GM21619 (cell line): Measurements from ENCODE around the gene ANKRD17.
A peak's percentile ranks its signal among the peaks of the same experiment; 100 is the strongest.
"Not testable (repeated sequence)": the region's sequence is repeated elsewhere in the genome, so short reads cannot be mapped to it uniquely, and the experiment has no call there.

Experiments used
- ATAC-seq: cut with Tn5 transposase; IDR thresholded peaks from one replicate; pipeline ENCODE4 v1.9.1; 2021; ENCODE audit not compliant: unreplicated experiment

Gene ANKRD17

DNA sequence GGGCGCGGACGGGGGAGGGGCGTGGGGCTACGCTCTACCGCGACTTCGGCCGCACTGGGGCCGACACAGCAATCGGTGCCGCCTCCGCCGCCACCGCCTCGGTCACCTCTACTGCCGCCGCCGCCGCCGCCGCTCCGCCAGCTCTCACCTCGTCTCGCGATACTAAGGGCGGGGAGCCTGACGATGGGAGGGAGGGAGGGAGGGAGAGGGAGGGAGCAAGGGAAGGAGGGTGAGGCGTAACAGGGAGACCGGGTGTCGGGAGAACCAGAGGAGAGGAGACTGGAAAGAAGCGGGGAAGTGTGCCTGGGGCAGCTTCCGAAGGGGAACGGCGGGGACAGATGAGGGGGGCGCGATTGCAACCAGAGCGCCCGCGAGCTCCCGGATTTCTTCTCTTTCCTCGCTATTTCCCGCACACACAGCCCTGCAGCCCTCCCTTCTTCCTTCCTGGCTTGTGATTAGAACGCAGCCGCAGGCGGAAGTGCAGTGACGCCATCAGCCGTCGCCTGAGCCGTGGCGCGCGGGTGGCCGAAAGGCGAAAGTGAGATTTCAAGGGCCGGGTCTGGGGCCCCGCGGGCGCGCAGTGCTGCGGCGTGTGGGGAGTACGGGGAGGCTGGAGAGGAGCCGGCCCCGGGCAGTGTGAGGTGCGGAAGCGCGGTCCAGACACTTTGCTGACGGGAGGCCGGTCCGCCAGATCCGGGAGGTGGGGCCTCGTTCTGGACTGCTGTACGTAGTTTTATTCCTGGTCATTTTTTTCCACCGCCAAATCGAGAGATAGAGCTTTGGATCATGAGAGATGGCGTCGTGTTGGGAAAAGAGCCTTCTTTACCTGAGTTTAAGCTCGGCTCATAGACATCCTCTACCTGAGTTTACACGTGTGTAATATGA lies at the start of gene ANKRD17:
TSS of gene ANKRD17 (minus strand) at position 113 of the 885 bp plus-strand sequence. CDS start 130 bp downstream, outside the sequence.
- peak; percentile 73 for ATAC-seq

DNA sequence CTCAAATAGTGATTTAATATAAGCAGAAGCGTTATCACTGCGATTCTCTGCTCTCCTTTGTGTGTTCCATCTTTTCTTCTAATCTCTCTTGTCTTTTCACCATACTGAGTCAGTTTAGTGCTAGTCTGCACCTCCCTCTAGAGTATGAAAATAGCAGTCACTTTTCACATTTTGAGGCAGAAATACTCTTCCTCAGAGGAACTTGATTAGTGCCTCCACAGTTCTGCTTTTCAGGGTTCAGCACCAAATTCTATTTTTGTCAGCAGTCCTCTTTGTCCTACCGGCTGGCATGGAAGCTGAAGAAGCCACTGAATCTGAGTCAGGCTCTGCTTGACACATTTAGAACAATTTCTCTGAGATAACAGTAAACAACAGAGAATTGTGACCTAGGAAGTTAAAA lies 49.7 kb upstream of the ANKRD17 start:
- no peak for ATAC-seq

DNA sequence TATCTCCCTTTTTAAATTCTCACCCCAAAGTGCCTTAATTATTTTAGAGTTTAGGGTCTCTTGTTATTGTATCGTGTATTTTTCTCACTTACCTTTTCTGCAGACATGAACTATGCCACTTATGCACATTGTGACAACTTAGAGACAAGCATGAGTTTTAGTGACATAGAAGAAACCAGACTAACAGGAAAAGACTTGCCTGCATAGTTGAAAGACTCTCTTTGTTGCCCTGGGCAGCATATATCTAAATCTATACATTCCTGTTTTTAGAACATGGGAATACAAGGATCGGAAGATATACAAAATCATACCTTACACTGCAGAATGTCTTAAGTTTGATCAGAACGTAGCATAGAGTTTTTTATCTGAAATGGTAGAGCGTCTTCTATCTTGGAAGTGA lies 45.1 kb upstream of the ANKRD17 start:
- ATAC-seq: no peak

GRCh38 chr4:73299548-73300280 lies 41.1 kb upstream of the ANKRD17 start:
- ATAC-seq: no peak

GRCh38 chr4:73292661-73293060 lies 34.1 kb upstream of the ANKRD17 start:
- ATAC-seq: not testable (repeated sequence)

- ATAC-seq: no peak
Observed at GRCh38 chr4:73281982-73282381, 23.4 kb upstream of the ANKRD17 start.

GRCh38 chr4:73281396-73281795 lies 22.8 kb upstream of the ANKRD17 start:
- ATAC-seq: no peak

DNA sequence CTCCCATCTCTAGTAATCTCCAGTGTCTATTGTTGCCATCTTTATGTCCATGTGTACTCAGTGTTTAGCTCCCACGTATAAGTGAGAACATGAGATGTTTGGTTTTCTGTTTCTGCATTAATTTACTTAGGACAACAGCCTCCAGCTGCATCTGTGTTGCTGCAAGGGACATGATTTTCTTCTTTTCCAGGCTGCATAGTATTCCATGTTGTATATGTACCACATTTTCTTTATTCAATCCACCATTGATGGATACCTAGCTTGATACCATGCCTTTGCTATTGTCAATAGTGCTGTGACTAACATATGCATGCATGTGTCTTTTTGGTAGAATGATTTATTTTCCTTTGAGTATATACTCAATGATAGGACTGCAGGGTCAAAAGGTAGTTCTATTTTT lies 18.6 kb upstream of the ANKRD17 start:
- ATAC-seq: no peak

DNA sequence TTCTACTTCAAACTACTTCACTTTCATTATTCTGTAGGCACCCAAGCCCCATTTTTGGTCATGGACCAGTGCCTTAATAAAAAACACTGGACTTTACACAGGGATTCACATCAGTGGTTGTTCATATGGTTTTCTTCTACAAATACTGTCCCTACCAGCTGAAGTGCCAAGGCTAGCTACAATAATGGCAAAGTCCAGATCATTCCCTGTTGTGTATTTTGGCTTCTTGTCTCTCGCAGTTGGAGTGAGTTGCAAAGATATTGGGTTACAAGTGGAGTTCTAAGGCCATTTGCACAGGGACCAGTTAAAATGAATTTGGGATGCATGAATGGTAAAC lies 16.7 kb upstream of the ANKRD17 start:
- no peak for ATAC-seq

- ATAC-seq: no peak
Observed at GRCh38 chr4:73272816-73273215, 14.2 kb upstream of the ANKRD17 start.

- no peak for ATAC-seq
Observed at GRCh38 chr4:73267050-73267449, 8.5 kb upstream of the ANKRD17 start.

DNA sequence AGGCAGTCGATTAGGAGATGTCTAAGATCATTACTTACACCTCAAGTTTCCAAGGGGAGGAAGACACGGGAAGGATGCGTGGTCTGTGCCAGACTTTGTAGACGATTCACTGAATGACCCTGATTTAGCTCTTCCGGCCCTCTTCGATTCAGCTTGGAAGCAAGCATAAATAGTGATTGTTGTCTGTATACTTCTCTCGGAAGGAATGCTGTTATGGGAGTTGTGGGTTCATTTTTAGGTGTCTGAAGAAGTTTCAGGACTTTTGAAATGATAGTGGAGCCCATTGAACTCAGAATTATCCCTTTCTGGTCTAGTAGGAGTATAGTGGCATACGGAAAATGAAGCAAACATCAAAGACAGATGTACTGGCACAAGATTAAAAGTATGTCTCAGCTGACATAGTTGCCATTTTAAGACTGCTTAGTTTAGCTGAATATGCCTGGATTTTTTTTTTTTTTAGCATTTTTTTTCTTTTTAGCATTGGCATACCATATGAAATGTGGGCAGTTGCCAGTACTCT lies 1.0 kb upstream of the ANKRD17 start:
- no peak for ATAC-seq

DNA sequence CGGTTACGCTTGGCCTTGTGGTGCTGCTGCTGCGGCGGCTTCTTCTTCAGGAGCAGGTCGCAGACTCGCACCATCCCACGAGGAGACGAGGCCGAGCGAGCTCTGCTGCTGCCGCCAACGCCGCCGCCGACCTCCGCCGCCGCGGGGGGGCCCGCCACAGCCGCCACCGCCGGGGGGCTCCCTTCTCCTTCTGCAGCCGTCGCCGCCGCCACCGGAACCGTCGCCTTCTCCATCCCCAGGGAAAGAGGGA lies 237 bp downstream of the ANKRD17 start:
- ATAC-seq: peak; percentile 32

- peak; percentile 16 for ATAC-seq
Observed at GRCh38 chr4:73257651-73258435, 755 bp downstream of the ANKRD17 start.

DNA sequence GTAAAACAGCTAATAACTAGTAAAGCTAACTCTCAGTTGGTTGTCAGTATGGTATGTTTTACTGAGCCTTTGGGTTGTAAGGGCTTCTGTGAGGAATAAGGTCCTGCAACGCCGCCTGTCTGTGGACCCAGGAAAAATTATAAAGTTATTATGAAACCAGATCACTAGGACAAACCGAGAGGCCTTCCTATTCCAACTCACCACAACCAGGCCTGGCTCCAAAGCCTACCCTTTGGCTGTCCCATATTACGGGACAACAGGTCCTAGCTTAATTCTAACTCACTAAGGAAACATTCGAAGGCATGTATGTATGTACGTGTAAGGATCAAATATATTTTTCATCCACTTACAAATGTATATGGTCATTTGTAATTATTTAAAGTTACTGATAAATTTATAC lies 1.4 kb downstream of the ANKRD17 start:
- ATAC-seq: peak; percentile 23

GRCh38 chr4:73255847-73256246 lies 2.8 kb downstream of the ANKRD17 start:
- ATAC-seq: not testable (repeated sequence)

DNA sequence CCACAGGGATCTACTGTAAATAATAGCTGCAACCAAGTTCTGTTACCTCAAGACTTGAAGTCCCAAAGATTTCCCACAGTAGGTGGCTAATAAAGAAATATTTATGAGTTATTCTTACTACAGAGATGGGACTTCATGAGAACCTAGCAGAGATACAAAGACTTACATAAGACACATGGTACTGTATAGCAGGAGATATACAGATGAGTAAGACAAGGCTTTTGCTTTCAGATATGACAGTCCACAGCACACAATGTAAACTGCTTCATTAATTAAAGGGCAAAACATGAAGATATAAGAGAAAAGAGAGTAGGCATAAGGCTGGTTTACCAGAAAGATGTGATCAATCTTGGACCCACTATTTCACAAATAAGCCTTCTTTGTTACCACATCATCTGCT lies 6.6 kb downstream of the ANKRD17 start:
- no peak for ATAC-seq

GRCh38 chr4:73251384-73251783 lies 7.2 kb downstream of the ANKRD17 start:
- no peak for ATAC-seq

- ATAC-seq: no peak
Observed at GRCh38 chr4:73250642-73251041, 8.0 kb downstream of the ANKRD17 start.

- ATAC-seq: no peak
Observed at GRCh38 chr4:73248821-73249220, 9.8 kb downstream of the ANKRD17 start.

GRCh38 chr4:73248416-73248815 lies 10.2 kb downstream of the ANKRD17 start:
- ATAC-seq: no peak

- ATAC-seq: no peak
Observed at GRCh38 chr4:73247100-73247499, 11.5 kb downstream of the ANKRD17 start.
